BLaER1 treated with 17β-estradiol and CSF1 and Interleukin-3, amounts not matched to agents 10 nM and 100 nM (cell line): Measurements from ENCODE around the gene SCCPDH.

Experiments
- H3K27ac ChIP-seq, 11 experiments: shearing (Covaris generic); formaldehyde crosslinking; 2 replicates each; pipeline ENCODE4 v1.8.1; 2022
- H3K27me3 ChIP-seq, 11 experiments: shearing (Covaris generic); formaldehyde crosslinking; 2 replicates each; pipeline ENCODE4 v1.8.1; 2022
- H3K36me3 ChIP-seq, 11 experiments: shearing (Covaris generic); formaldehyde crosslinking; 2 replicates each; pipeline ENCODE4 v1.8.1; 2022
- H3K4me1 ChIP-seq, 10 experiments: shearing (Covaris generic); formaldehyde crosslinking; 2 replicates each; pipeline ENCODE4 v1.8.1; 2022
- H3K4me2 ChIP-seq, 11 experiments: shearing (Covaris generic); formaldehyde crosslinking; 2 replicates each; pipeline ENCODE4 v1.8.1; 2022
- H3K4me3 ChIP-seq, 10 experiments: shearing (Covaris generic); formaldehyde crosslinking; 2 replicates each; pipeline ENCODE4 v1.8.1; 2022
- H3K9ac ChIP-seq, 11 experiments: shearing (Covaris generic); formaldehyde crosslinking; 2 replicates each; pipeline ENCODE4 v1.8.1; 2022
- H3K9me3 ChIP-seq, 11 experiments: shearing (Covaris generic); formaldehyde crosslinking; replicated peaks in 1 of 11; 2 replicates each; pipeline ENCODE4 v1.8.1; 2022
- H4K20me1 ChIP-seq, 11 experiments: shearing (Covaris generic); formaldehyde crosslinking; 2 replicates each; pipeline ENCODE4 v1.8.1; 2022
- Cebpa-rat ChIP-seq, 11 experiments: shearing (Covaris generic); IDR thresholded peaks; 2 replicates each; pipeline ENCODE4 v1.8.1; 2022

Gene SCCPDH

GRCh38 chr1:246789454-246790339, 65.5 kb downstream of the SCCPDH start:
- H3K9me3 ChIP-seq = peaks cover 0 to 5% (median 0%) of the 10 kb centered on the region in 11 experiments; a peak in 1 of 22 replicates
- H3K4me2 ChIP-seq = peak overlapping the region; percentile 79 to 94 (median 83)
- no peaks in the 10 kb centered on the region for H3K36me3 ChIP-seq
- peak overlapping the region; percentile 66 to 83 (median 81); a peak in 21 of 22 replicates for H3K9ac ChIP-seq
- peak overlapping the region in 4 of 10 experiments; percentile 25 to 62 (median 46); a peak in 7 of 20 replicates for H3K4me3 ChIP-seq
- TF ChIP-seq Cebpa-rat (IDR thresholded peaks at IDR 0.05) = no peak
- peaks cover 28 to 91% (median 71%) of the 10 kb centered on the region in 10 experiments for H3K4me1 ChIP-seq
- H3K27me3 ChIP-seq = no peaks in the 10 kb centered on the region
- H3K27ac ChIP-seq = peak overlapping the region in 10 of 11 experiments; percentile 66 to 83 (median 78); a peak in 20 of 22 replicates
- no peaks in the 10 kb centered on the region for H4K20me1 ChIP-seq

- Histone ChIP-seq H3K4me3 (no peak overlapping the region), H3K4me2 (peak overlapping the region in 9 of 11 experiments; percentile 79 to 94 (median 83); a peak in 13 of 22 replicates), H3K27ac (peak overlapping the region in 4 of 11 experiments; percentile 77 to 83 (median 81); a peak in 3 of 22 replicates), H3K9me3 (peaks cover 0 to 5% (median 0%) of the 10 kb centered on the region in 11 experiments; a peak in 2 of 22 replicates), H3K9ac (peak overlapping the region in 4 of 11 experiments; percentile 81 to 83 (median 82); a peak in 6 of 22 replicates), H3K36me3 (no peaks in the 10 kb centered on the region), H3K27me3 (no peaks in the 10 kb centered on the region), H3K4me1 (peaks cover 24 to 90% (median 70%) of the 10 kb centered on the region in 10 experiments), H4K20me1 (no peaks in the 10 kb centered on the region)
- TF ChIP-seq Cebpa-rat (IDR thresholded peaks at IDR 0.05) = no peak
Measured at GRCh38 chr1:246790364-246790763, 66.2 kb downstream of the SCCPDH start.

- TF ChIP-seq Cebpa-rat (IDR thresholded peaks at IDR 0.05) = no peak
- Histone ChIP-seq H3K4me3 (no peak overlapping the region), H3K4me2 (peak overlapping the region in 3 of 11 experiments; percentile 81 to 87 (median 82); a peak in 2 of 22 replicates), H3K9me3 (peaks cover 0 to 7% (median 0%) of the 10 kb centered on the region in 11 experiments; a peak in 4 of 22 replicates), H4K20me1 (no peaks in the 10 kb centered on the region), H3K4me1 (peaks cover 22 to 86% (median 66%) of the 10 kb centered on the region in 10 experiments), H3K36me3 (no peaks in the 10 kb centered on the region), H3K27me3 (no peaks in the 10 kb centered on the region), H3K9ac (no peak overlapping the region), H3K27ac (no peak overlapping the region)
Measured at GRCh38 chr1:246790833-246791232, 66.6 kb downstream of the SCCPDH start.

DNA sequence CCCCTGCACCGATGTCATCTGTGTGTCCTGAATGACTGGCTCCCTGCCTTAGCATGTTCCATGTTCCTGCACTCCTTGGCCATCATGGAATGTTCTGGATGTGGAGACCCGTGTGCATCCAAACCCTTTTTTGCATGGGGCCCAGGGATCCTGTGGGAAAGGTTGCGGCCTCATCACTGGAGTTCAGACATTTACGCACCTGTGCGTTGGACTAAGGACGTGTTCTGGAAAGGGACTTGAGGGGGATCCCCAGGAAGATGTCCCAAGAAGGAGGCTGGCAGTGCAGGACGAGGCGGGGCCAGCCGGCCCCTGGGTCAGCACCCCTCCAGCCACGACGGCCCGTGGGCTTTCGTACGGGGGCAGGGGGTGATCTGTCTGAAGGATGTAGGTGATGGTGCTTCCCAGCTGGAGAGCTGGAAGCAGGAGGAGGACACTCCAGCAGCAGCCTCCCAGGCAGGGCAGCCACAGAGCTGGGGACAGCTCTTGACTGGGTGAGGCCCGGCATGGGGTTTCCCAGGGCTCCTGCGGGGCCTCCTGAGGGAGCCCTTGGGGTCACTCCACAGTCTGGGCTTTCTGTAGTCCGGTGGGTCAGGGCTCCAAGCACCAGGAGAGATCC, 67.2 kb downstream of the SCCPDH start:
- TF ChIP-seq Cebpa-rat (IDR thresholded peaks at IDR 0.05) = no peak
- Histone ChIP-seq H3K36me3 (no peaks in the 10 kb centered on the region), H3K4me1 (peaks cover 22 to 80% (median 61%) of the 10 kb centered on the region in 10 experiments), H3K4me3 (no peak overlapping the region), H3K4me2 (no peak overlapping the region), H3K9ac (no peak overlapping the region), H3K9me3 (peaks cover 0 to 10% (median 0%) of the 10 kb centered on the region in 11 experiments; a peak in 4 of 22 replicates), H3K27ac (no peak overlapping the region), H3K27me3 (no peaks in the 10 kb centered on the region), H4K20me1 (no peaks in the 10 kb centered on the region)

DNA sequence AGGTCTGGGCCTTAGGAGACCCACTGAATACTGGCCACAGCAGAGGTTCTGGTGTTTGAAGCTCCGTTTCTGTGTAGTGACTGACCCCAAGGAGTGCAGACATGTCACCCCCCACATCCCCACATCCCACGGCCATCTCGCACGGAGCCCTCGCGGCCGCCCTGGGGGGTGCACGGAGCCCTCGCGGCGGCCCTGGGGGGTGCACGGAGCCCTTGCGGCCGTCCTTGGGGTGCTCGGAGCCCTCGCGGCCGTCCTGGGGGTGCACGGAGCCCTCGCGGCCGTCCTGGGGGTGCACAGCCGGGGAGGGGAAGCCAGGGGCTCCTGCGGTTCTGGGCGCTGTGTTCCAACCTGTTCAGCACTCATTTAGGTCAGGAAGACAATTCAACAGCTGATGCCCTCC, 68.4 kb downstream of the SCCPDH start:
- Histone ChIP-seq H3K9me3 (peaks cover 0 to 10% (median 0%) of the 10 kb centered on the region in 11 experiments; a peak in 4 of 22 replicates), H3K36me3 (no peaks in the 10 kb centered on the region), H3K4me2 (peak overlapping the region in 3 of 11 experiments; percentile 36 to 54 (median 50); a peak in 5 of 22 replicates), H3K27me3 (no peaks in the 10 kb centered on the region), H3K4me1 (peaks cover 22 to 72% (median 55%) of the 10 kb centered on the region in 10 experiments), H3K9ac (no peak overlapping the region), H3K27ac (no peak overlapping the region), H4K20me1 (no peaks in the 10 kb centered on the region), H3K4me3 (no peak overlapping the region)
- no peak for TF ChIP-seq Cebpa-rat (IDR thresholded peaks at IDR 0.05)

DNA sequence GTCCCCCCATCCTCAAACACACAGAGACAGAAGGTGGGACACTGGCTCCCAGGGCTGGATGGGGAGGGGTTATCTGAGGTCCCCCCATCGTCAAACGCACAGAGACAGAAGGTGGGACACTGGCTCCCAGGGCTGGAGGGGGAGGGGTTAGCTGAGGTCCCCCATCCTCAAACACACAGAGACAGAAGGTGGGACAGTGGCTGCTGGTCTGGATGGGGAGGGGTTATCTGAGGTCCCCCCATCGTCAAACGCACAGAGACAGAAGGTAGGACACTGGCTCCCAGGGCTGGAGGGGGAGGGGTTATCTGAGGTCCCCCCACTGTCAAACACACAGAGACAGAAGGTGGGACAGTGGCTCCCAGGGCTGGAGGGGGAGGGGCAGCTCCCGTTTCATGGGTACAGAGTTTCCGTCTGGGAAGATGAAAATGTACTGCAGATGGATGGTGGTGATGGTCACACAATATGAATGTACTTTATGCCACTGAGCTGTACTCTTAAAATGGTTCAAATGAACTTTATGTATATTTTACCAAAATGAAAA, 69.2 kb downstream of the SCCPDH start:
- peaks cover 0 to 10% (median 0%) of the 10 kb centered on the region in 11 experiments; a peak in 4 of 22 replicates for H3K9me3 ChIP-seq
- H4K20me1 ChIP-seq = no peaks in the 10 kb centered on the region
- H3K4me3 ChIP-seq = no peak overlapping the region
- H3K9ac ChIP-seq = no peak overlapping the region
- H3K36me3 ChIP-seq = no peaks in the 10 kb centered on the region
- TF ChIP-seq Cebpa-rat (IDR thresholded peaks at IDR 0.05) = no peak
- peak overlapping the region in 1 of 11 experiments; percentile 28; a peak in 2 of 22 replicates for H3K27ac ChIP-seq
- peaks cover 22 to 72% (median 50%) of the 10 kb centered on the region in 10 experiments for H3K4me1 ChIP-seq
- no peaks in the 10 kb centered on the region for H3K27me3 ChIP-seq
- peak overlapping the region in 10 of 11 experiments; percentile 22 to 54 (median 42); a peak in 15 of 22 replicates for H3K4me2 ChIP-seq

DNA sequence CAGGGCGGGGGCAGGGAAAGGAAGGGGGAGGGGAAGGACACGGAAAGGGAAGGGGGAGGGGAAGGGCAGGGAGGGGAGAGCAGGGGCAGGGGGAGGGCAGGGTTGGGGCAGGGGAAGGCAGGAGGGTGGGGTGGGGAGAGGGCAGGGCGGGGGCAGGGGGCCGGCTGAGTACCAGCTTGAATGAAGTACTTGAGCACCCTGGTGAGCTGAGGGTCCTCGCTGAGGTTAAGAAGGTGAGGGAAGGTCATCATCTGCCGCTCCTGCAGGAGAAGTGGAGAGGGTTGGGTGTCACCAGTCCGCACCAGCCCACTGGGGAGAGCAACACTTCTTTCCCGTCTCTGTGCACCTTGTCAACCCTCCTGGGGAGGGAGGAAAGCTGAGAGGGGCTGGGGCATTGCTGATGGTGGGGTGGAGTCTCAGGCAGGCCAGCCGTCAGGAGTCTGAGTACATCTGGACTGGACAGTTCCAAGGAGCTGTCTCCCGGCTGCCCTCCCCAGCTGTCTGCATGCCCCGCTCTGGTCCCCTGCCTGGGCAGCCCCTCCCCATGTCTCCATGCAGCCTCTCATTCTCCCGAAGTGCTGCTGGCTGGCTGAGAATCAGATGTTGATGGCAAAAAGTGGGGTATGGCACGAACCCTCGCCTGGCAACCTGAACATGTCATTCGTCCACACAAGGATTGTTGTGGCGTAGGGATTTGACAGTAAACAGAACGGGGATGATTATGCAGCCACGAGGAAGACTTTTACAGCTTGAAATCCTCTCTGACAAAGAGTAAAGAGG, 70.0 kb downstream of the SCCPDH start:
- peak overlapping the region in 4 of 11 experiments; percentile 28 to 58 (median 46); a peak in 6 of 22 replicates for H3K27ac ChIP-seq
- no peaks in the 10 kb centered on the region for H3K27me3 ChIP-seq
- no peak for TF ChIP-seq Cebpa-rat (IDR thresholded peaks at IDR 0.05)
- peaks cover 15 to 69% (median 42%) of the 10 kb centered on the region in 10 experiments for H3K4me1 ChIP-seq
- no peaks in the 10 kb centered on the region for H4K20me1 ChIP-seq
- peak overlapping the region; percentile 3 to 71 (median 38); a peak in 18 of 22 replicates for H3K4me2 ChIP-seq
- H3K9ac ChIP-seq = no peak overlapping the region
- H3K4me3 ChIP-seq = no peak overlapping the region
- H3K36me3 ChIP-seq = no peaks in the 10 kb centered on the region
- peaks cover 0 to 10% (median 0%) of the 10 kb centered on the region in 11 experiments; a peak in 4 of 22 replicates for H3K9me3 ChIP-seq
